ENCODE data around the gene COMMD1. TPM values are rescaled to one million over a fixed set of nuclear protein-coding genes. Genes with fewer than 3 reads are reported as not detected.

The COMMD1 gene
- total RNA-seq, 1 experiment from 2014 or later: 31.7 TPM

DNA sequence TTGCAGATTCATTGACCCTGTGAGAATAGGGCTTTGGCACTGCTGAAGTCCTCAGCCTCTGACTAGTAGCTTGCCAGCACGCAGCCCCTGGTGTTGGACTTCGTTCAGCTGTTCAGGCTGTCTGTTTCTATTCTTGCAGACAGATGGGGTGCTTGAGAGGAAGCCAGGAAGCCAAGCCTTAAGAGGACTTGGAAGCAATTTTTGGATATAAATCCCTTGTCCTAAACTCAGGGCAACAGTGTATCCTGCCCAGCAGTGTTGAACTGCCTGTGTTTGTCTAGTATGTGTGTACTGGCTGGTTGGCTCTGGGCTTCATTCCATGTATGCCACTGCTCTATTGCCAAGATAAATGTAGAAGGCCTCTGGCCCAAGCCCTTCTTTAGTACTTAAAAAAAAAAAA, 108.6 kb downstream of the COMMD1 start:
- no peak overlapping the region for H2AFZ ChIP-seq (ENCODE audit: low read length)
- TF ChIP-seq EZH2 (IDR thresholded peaks at IDR 0.05; ENCODE audit: low read length, unreplicated experiment): no peak
- TF ChIP-seq, protein P1, sequence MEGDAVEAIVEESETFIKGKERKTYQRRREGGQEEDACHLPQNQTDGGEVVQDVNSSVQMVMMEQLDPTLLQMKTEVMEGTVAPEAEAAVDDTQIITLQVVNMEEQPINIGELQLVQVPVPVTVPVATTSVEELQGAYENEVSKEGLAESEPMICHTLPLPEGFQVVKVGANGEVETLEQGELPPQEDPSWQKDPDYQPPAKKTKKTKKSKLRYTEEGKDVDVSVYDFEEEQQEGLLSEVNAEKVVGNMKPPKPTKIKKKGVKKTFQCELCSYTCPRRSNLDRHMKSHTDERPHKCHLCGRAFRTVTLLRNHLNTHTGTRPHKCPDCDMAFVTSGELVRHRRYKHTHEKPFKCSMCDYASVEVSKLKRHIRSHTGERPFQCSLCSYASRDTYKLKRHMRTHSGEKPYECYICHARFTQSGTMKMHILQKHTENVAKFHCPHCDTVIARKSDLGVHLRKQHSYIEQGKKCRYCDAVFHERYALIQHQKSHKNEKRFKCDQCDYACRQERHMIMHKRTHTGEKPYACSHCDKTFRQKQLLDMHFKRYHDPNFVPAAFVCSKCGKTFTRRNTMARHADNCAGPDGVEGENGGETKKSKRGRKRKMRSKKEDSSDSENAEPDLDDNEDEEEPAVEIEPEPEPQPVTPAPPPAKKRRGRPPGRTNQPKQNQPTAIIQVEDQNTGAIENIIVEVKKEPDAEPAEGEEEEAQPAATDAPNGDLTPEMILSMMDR (conservative IDR thresholded peaks at IDR 0.05; ENCODE audit: low read depth, low read length): no peak
- no peak for TF ChIP-seq EZH2phosphoT487 (IDR thresholded peaks at IDR 0.05; ENCODE audit: borderline replicate concordance, low read length)
- H3K36me3 ChIP-seq (ENCODE audit: low read depth, low read length): no peaks in the 10 kb centered on the region
- ChIA-PET CTCF (interaction anchor here (0.7 kb wide), 1 partner anchor 765 kb away, joined by 3 read pairs; no protein-coding TSS in a partner anchor), POLR2A (ENCODE audit: unreplicated experiment) (no interaction called here)
- peak; percentile 6 for DNase-seq
- no peak overlapping the region for H3K4me2 ChIP-seq (ENCODE audit: low read length)
- no peaks in the 10 kb centered on the region for H3K4me1 ChIP-seq (ENCODE audit: insufficient read depth, low read length)
- no peaks in the 10 kb centered on the region for H3K9me3 ChIP-seq (ENCODE audit: low read length)
- BruUV-seq (replicated peaks): no TSS peak
- no peak overlapping the region for H3K9ac ChIP-seq (ENCODE audit: low read length)
- H3K27ac ChIP-seq (ENCODE audit: low read length): no peak overlapping the region
- intact Hi-C loops (cut with micrococcal nuclease): loop anchor here (5.0 kb wide), 1 partner anchor 183 kb away; the partner anchor contains the start of gene B3GNT2
- no peak overlapping the region for H3K4me3 ChIP-seq (ENCODE audit: low read length)
- H4K20me1 ChIP-seq (ENCODE audit: low read length): no peaks in the 10 kb centered on the region
- ATAC-seq: peak; percentile 88
- no peaks in the 10 kb centered on the region for H3F3A ChIP-seq (ENCODE audit: low read length, unreplicated experiment)
- H3K27me3 ChIP-seq (ENCODE audit: low read length): no peaks in the 10 kb centered on the region
- no peaks in the 10 kb centered on the region for H3K9me2 ChIP-seq (replicated peaks; ENCODE audit: low read length)
- no peaks in the 10 kb centered on the region for H3K79me2 ChIP-seq (ENCODE audit: low read length)

DNA sequence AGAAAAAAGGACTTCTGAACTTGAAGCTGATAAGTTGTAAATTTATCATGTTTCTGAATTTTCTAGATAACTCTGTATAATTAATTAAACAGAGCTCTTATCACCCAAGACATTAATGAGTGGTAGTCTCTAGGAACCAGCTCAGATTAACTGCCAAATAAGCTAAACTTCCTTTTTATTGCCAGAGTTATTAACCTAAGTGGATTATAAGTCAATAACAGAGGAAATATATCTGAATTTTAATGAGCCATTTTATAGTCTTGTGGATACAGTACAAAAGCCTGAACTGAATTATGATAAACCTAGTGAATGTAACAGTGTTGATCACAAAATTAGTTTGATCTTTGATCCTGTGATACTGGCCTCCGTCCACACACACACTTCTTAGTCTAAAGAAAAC, 111.5 kb downstream of the COMMD1 start:
- intact Hi-C loops (cut with micrococcal nuclease): no loop called here
- Histone ChIP-seq H3K9me2 (replicated peaks; ENCODE audit: low read length) (no peaks in the 10 kb centered on the region), H3F3A (ENCODE audit: low read length, unreplicated experiment) (no peaks in the 10 kb centered on the region), H3K27me3 (ENCODE audit: low read length) (no peaks in the 10 kb centered on the region), H4K20me1 (ENCODE audit: low read length) (no peaks in the 10 kb centered on the region), H3K79me2 (ENCODE audit: low read length) (no peaks in the 10 kb centered on the region), H3K4me2 (ENCODE audit: low read length) (no peak overlapping the region), H3K36me3 (ENCODE audit: low read depth, low read length) (no peaks in the 10 kb centered on the region), H3K9ac (ENCODE audit: low read length) (no peak overlapping the region), H3K9me3 (ENCODE audit: low read length) (no peaks in the 10 kb centered on the region), H2AFZ (ENCODE audit: low read length) (no peak overlapping the region), H3K27ac (ENCODE audit: low read length) (no peak overlapping the region), H3K4me3 (ENCODE audit: low read length) (no peak overlapping the region), H3K4me1 (ENCODE audit: insufficient read depth, low read length) (no peaks in the 10 kb centered on the region)
- ATAC-seq (no peak), DNase-seq (no peak)
- ChIA-PET POLR2A (ENCODE audit: unreplicated experiment) (no interaction called here), CTCF (no interaction called here)
- TF ChIP-seq, protein P1 (conservative IDR thresholded peaks at IDR 0.05; ENCODE audit: low read depth, low read length): no peak
- TF ChIP-seq EZH2phosphoT487 (IDR thresholded peaks at IDR 0.05; ENCODE audit: borderline replicate concordance, low read length): no peak
- TF ChIP-seq EZH2 (IDR thresholded peaks at IDR 0.05; ENCODE audit: low read length, unreplicated experiment): no peak
- BruUV-seq (replicated peaks): no TSS peak

DNA sequence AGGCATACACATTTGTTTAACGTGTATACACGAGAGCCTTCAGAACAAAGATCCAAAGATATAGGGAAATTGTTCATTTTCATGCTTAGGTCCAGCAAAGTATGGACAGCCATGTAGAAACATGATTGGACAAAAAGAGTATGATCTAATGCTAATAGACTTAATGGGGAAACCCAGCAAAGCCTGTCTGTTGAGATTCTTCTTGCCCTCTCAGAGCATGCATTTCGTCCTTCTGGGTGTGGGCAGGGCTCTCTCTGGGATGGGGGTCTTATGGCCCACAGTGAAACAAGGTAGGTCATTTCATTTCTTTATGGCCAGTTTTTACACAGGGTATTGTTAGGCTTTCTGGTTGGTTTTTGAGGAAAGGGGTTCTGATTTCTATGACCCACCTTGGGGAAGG, 124.4 kb downstream of the COMMD1 start:
- no TSS peak for BruUV-seq (replicated peaks)
- TF ChIP-seq EZH2 (IDR thresholded peaks at IDR 0.05; ENCODE audit: low read length, unreplicated experiment) (no peak), EZH2phosphoT487 (IDR thresholded peaks at IDR 0.05; ENCODE audit: borderline replicate concordance, low read length) (no peak)
- TF ChIP-seq, protein P1 (conservative IDR thresholded peaks at IDR 0.05; ENCODE audit: low read depth, low read length): no peak
- no peaks in the 10 kb centered on the region for H3K36me3 ChIP-seq (ENCODE audit: low read depth, low read length)
- no peaks in the 10 kb centered on the region for H3K27me3 ChIP-seq (ENCODE audit: low read length)
- H3K4me1 ChIP-seq (ENCODE audit: insufficient read depth, low read length): no peaks in the 10 kb centered on the region
- H3K9me2 ChIP-seq (replicated peaks; ENCODE audit: low read length): no peaks in the 10 kb centered on the region
- ATAC-seq (no peak), DNase-seq (no peak)
- no peak overlapping the region for H3K9ac ChIP-seq (ENCODE audit: low read length)
- ChIA-PET POLR2A (ENCODE audit: unreplicated experiment) (no interaction called here), CTCF (no interaction called here)
- H3K9me3 ChIP-seq (ENCODE audit: low read length): no peaks in the 10 kb centered on the region
- H3F3A ChIP-seq (ENCODE audit: low read length, unreplicated experiment): no peaks in the 10 kb centered on the region
- H3K27ac ChIP-seq (ENCODE audit: low read length): no peak overlapping the region
- no peak overlapping the region for H3K4me2 ChIP-seq (ENCODE audit: low read length)
- H3K4me3 ChIP-seq (ENCODE audit: low read length): no peak overlapping the region
- H2AFZ ChIP-seq (ENCODE audit: low read length): no peak overlapping the region
- intact Hi-C loops (cut with micrococcal nuclease): no loop called here
- H3K79me2 ChIP-seq (ENCODE audit: low read length): no peaks in the 10 kb centered on the region
- H4K20me1 ChIP-seq (ENCODE audit: low read length): no peaks in the 10 kb centered on the region

Measured in PC-3 (cell line).